ENCODE results near the gene TLL2. TPM values are rescaled to one million over a fixed set of nuclear protein-coding genes. Genes with fewer than 3 reads are reported as not detected.

TLL2 gene
- polyA plus RNA-seq, 4 donors = 0.46 to 1.6 (median 0.54) TPM; not detected in 1

DNA sequence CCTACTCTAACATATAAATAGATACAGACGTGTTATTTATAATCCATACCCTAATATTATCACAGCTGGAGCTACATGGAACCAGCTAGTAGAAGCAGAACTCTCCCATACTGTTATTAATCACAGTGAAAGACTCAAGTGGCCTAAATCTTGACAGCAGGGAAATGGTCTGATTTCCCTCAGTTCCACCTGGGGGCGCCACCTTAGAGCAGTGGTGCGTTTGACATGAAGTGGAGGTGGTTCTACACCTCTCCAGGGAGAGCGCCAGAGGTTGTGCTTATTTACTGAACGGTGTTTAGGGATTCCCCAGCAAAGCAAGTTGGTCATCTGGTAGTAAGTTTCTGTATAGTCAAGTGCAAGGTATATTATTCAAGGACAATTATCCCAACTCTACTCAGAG, 191.9 kb downstream of the TLL2 start:
- Histone ChIP-seq H3K36me3 (ENCODE audit: control insufficient read depth in 3 of 3, insufficient read depth in 2 of 3, low read depth in 1 of 3, low read length in 3 of 3) (no peaks in the 10 kb centered on the region), H3K4me1 (ENCODE audit: control insufficient read depth in 3 of 3, insufficient read depth in 2 of 3, low read depth in 1 of 3, low read length in 2 of 3) (no peaks in the 10 kb centered on the region), H3K27me3 (ENCODE audit: control insufficient read depth in 3 of 3, insufficient read depth in 3 of 3, low read length in 3 of 3) (no peaks in the 10 kb centered on the region), H3K27ac (ENCODE audit: low read depth in 1 of 3, low read length in 2 of 3) (no peak overlapping the region), H3K4me3 (ENCODE audit: low read depth in 1 of 3, low read length in 3 of 3) (no peak overlapping the region), H3K9me3 (ENCODE audit: control insufficient read depth in 2 of 2, insufficient read depth in 1 of 2, low read depth in 1 of 2, low read length in 1 of 2) (no peaks in the 10 kb centered on the region)
- FAIRE-seq (no peak), DNase-seq (no peak)
- 66 to 81% (median 77%) methylated on average over 5 of the region's 5 CpGs for WGBS, 3 donors

DNA sequence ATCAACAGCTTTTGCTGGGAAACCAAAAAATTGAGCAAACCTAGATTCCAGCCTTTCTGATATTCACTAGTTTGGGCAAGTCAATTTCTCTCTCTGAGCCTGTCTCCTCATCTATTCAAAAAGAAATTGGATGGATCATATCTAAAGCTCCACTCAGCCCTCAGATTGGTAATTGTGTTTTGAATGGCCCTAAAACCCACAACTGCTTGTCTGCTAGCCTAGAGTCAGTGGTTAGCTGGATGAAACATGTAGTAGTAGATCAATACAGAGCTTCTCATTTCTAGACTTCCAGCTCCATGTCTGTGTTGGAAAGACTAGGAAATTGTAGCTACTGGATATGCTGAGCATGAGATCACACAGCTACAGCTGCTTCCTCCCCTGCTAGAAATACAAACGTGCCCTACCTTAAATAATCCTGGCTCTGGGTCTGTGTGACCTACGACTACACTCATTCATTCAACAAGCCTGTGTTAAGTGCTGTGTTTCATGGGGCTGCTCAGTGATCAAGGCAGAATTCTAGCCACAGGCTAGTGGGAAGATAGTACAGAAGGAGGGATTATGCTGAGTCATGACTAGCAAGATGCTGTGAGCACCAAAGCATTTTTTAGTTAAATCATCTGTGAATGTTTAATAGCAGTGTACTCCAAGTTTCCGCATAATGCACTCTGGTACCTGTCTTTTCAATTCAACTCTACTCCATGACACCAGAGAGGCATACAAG, 193.8 kb downstream of the TLL2 start:
- no peaks in the 10 kb centered on the region for H3K9me3 ChIP-seq (ENCODE audit: control insufficient read depth in 2 of 2, insufficient read depth in 1 of 2, low read depth in 1 of 2, low read length in 1 of 2)
- DNase-seq (no peak), FAIRE-seq (no peak)
- no peaks in the 10 kb centered on the region for H3K36me3 ChIP-seq (ENCODE audit: control insufficient read depth in 3 of 3, insufficient read depth in 2 of 3, low read depth in 1 of 3, low read length in 3 of 3)
- no peaks in the 10 kb centered on the region for H3K4me1 ChIP-seq (ENCODE audit: control insufficient read depth in 3 of 3, insufficient read depth in 2 of 3, low read depth in 1 of 3, low read length in 2 of 3)
- H3K27me3 ChIP-seq (ENCODE audit: control insufficient read depth in 3 of 3, insufficient read depth in 3 of 3, low read length in 3 of 3) = no peaks in the 10 kb centered on the region
- WGBS, 3 donors = 43 to 51% (median 49%) methylated on average over 3 of the region's 3 CpGs
- H3K4me3 ChIP-seq (ENCODE audit: low read depth in 1 of 3, low read length in 3 of 3) = no peak overlapping the region
- no peak overlapping the region for H3K27ac ChIP-seq (ENCODE audit: low read depth in 1 of 3, low read length in 2 of 3)

- H3K27me3 ChIP-seq (ENCODE audit: control insufficient read depth in 3 of 3, insufficient read depth in 3 of 3, low read length in 3 of 3) = no peaks in the 10 kb centered on the region
- FAIRE-seq (no peak), DNase-seq (no peak)
- 72 to 77% (median 74%) methylated on average over 4 of the region's 4 CpGs for WGBS, 3 donors
- no peaks in the 10 kb centered on the region for H3K4me1 ChIP-seq (ENCODE audit: control insufficient read depth in 3 of 3, insufficient read depth in 2 of 3, low read depth in 1 of 3, low read length in 2 of 3)
- H3K27ac ChIP-seq (ENCODE audit: low read depth in 1 of 3, low read length in 2 of 3) = no peak overlapping the region
- H3K4me3 ChIP-seq (ENCODE audit: low read depth in 1 of 3, low read length in 3 of 3) = no peak overlapping the region
- H3K36me3 ChIP-seq (ENCODE audit: control insufficient read depth in 3 of 3, insufficient read depth in 2 of 3, low read depth in 1 of 3, low read length in 3 of 3) = no peaks in the 10 kb centered on the region
- H3K9me3 ChIP-seq (ENCODE audit: control insufficient read depth in 2 of 2, insufficient read depth in 1 of 2, low read depth in 1 of 2, low read length in 1 of 2) = no peaks in the 10 kb centered on the region
These were observed 196.5 kb downstream of the TLL2 start for GRCh38 chr10:96317067-96317833.

Other genes with a start within 250 kb of the TLL2 start
- 10 to 100 TPM; 26.7 to 69.3 (median 41.7) TPM for gene BLNK, start 242.4 kb downstream of the TLL2 start, polyA plus RNA-seq
- under 1 TPM in 1 of 4 donors, not detected in 3; 0.16 TPM for gene DNTT, start 209.5 kb downstream of the TLL2 start, polyA plus RNA-seq
- not detected for gene OPALIN, start 154.9 kb downstream of the TLL2 start, polyA plus RNA-seq
- 100 to 1,000 TPM in 1 of 4 donors, 10 to 100 TPM in 3; 30.3 to 250 (median 62.5) TPM for gene TM9SF3, start 73.1 kb upstream of the TLL2 start, polyA plus RNA-seq
- 1 to 10 TPM; 5.6 to 9.2 (median 6.6) TPM for gene PIK3AP1, start 206.6 kb upstream of the TLL2 start, polyA plus RNA-seq